Ascending aorta (tissue), 2 donors: ENCODE results near the gene TAB2. TPM values are rescaled to one million over a fixed set of nuclear protein-coding genes. Genes with fewer than 3 reads are reported as not detected.
"Not testable (repeated sequence)": the region's sequence is repeated elsewhere in the genome, so short reads cannot be mapped to it uniquely, and the experiment has no call there.

Experiments
- DNase-seq, 2 donors: peaks; one replicate each; pipeline ENCODE4 v3.0.0-alpha.2; 2019; ENCODE audit warnings: low spot score in 2 of 2
- H3K27ac ChIP-seq, 2 donors: fragments of 200-600 bp; sonication (generic); one replicate each; pipeline ENCODE4 v1.5.1; 2016 to 2017; ENCODE audit warnings: mild to moderate bottlenecking in 1 of 2
- H3K27me3 ChIP-seq: fragments of 200-600 bp; sonication (generic); one replicate; pipeline ENCODE4 v1.5.1; 2017
- H3K36me3 ChIP-seq, 2 donors: fragments of 200-600 bp; sonication (generic); one replicate each; pipeline ENCODE4 v1.5.1; 2016
- H3K4me1 ChIP-seq, 2 donors: fragments of 200-600 bp; sonication (generic); one replicate each; pipeline ENCODE4 v1.5.1; 2016 to 2017; ENCODE audit warnings: mild to moderate bottlenecking in 1 of 2
- H3K4me3 ChIP-seq, 2 donors: fragments of 200-600 bp; sonication (generic); one replicate each; pipeline ENCODE4 v1.5.1; 2016 to 2017; ENCODE audit warnings: mild to moderate bottlenecking in 1 of 2
- H3K9me3 ChIP-seq, 2 donors: fragments of 200-600 bp; sonication (generic); one replicate each; pipeline ENCODE4 v1.5.1; 2016
- CTCF ChIP-seq, 3 experiments: fragments of 200-600 bp in 2 of 3; fragments of 450-650 bp in 1 of 3; sonication (generic) in 2 of 3; IDR thresholded peaks; one replicate each; pipeline ENCODE4 v1.5.1; 2016 to 2019; ENCODE audit warnings: antibody characterized with exemption in 3 of 3, mild to moderate bottlenecking in 1 of 3, moderate library complexity in 1 of 3
- intact Hi-C: fragments of 100-400 bp; cut with DNase I; formaldehyde crosslinking; loops from one replicate; pipeline ENCODE4 v1.15.1; 2023
- total RNA-seq: library from RNA; depleted of rRNA; stranded (reverse); fragments of >200 nt; gene quantifications from one replicate; pipeline ENCODE4 v1.1.0, GENCODE V29; 2016

TAB2 gene
- total RNA-seq, 1 donor from 2014 or later = 55.2 TPM

GRCh38 chr6:149316740-149317643, 520 bp upstream of the TAB2 start:
- intact Hi-C loops = loop anchor here (2.0 to 10.0 kb wide), 5 partner anchors 18 to 572 kb away; partner anchors contain the start of genes PPIL4, SUMO4 and UST
- Histone ChIP-seq H3K27ac (peak overlapping the region; percentile 95 to 99), H3K4me1 (peaks cover 0 to 5% of the 10 kb centered on the region in 2 donors), H3K9me3 (no peaks in the 10 kb centered on the region), H3K27me3 (no peaks in the 10 kb centered on the region), H3K36me3 (no peaks in the 10 kb centered on the region), H3K4me3 (peak overlapping the region; percentile 72 to 86)
- no peak for TF ChIP-seq CTCF (IDR thresholded peaks at IDR 0.05)
- peak; percentile 70 to 95 for DNase-seq

DNA sequence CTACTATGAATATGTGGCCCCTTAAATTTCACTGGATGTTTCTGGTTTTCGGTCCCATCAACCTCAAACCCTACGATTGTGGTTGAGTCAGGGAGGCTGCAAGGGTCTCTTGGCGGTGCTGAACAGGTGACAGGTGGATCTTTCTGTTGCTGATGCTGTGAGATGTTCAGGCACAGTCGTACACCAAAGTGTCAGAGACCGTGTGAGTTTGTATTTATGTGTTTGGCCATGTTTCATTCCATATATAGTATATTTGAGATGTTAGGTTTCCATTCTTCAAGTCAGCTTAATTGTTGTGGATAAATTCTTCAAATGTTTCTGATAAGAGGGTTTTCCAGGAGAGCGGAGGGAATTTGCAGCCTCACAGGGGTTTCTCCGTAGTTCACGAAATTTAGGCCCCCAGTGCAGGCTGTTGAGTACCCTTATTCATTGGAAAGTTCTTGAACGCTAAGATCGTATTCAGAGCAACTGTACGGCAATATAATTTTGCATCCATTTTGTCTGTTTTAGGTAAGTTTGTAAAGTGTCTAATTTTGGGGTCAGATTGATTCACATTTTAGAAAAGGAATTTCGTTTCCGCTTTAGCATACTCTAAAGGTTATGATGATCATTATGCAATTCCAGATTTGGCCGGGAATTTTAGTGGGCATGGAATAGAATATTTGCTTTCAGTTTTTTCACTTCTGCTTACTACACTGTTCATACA, 1.2 kb downstream of the TAB2 start:
- Histone ChIP-seq H3K27me3 (no peaks in the 10 kb centered on the region), H3K4me3 (peak overlapping the region; percentile 72 to 86), H3K9me3 (no peaks in the 10 kb centered on the region), H3K4me1 (peaks cover 0 to 13% of the 10 kb centered on the region in 2 donors), H3K36me3 (no peaks in the 10 kb centered on the region), H3K27ac (peak overlapping the region; percentile 95 to 99)
- DNase-seq = no peak
- no peak for TF ChIP-seq CTCF (IDR thresholded peaks at IDR 0.05)
- intact Hi-C loops = loop anchor here (5.0 to 10.0 kb wide), 4 partner anchors 84 to 574 kb away; partner anchors contain the start of genes PPIL4, SUMO4 and UST

DNA sequence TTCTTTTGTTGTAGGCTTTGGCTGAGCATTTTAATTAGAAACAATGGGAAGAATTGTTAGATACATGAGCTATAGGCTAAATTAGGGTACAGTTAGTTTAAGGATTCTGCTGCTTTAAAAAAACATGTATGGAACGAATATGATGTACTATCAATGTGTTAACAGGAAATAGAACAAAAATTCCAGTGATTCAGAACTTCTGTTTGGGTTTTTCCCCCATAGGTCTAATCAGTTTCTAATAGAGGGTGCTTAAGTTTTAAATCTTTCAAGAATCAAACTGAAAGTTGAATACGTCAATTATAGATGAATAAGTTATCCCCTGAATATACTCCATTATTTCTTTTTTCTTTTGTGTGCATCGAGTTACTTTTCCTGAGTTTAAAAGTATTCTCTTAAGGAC, 1.9 kb downstream of the TAB2 start:
- peaks cover under 1 to 18% of the 10 kb centered on the region in 2 donors for H3K4me1 ChIP-seq
- no peak for TF ChIP-seq CTCF (IDR thresholded peaks at IDR 0.05)
- no peaks in the 10 kb centered on the region for H3K27me3 ChIP-seq
- no peaks in the 10 kb centered on the region for H3K36me3 ChIP-seq
- peak overlapping the region; percentile 95 to 99 for H3K27ac ChIP-seq
- peak overlapping the region; percentile 72 to 86 for H3K4me3 ChIP-seq
- intact Hi-C loops = loop anchor here (5.0 to 10.0 kb wide), 4 partner anchors 83 to 575 kb away; partner anchors contain the start of genes PPIL4, SUMO4 and UST
- DNase-seq = no peak
- no peaks in the 10 kb centered on the region for H3K9me3 ChIP-seq

GRCh38 chr6:149320016-149320415, 2.5 kb downstream of the TAB2 start:
- peak overlapping the region in 1 of 2 donors; percentile 86 for H3K4me3 ChIP-seq
- intact Hi-C loops = not testable (repeated sequence)

DNA sequence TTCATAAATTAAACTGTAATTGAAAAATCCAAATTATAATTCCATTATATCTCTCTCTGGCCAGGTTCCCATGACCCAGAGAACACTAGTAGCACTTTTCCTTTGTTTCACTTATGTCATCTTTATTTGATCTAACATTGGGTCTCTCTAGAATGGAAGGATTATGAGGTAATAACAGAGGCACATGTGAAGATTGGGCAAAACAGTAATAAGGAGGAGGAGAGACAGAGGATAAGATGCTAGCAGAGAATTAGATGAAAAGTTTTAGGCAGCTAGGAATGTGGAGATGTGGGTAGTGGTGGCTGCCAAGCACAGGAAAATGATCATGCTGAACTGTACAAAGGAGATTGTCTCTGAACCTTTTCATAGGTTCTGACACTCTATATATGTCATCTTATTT, 3.3 kb downstream of the TAB2 start:
- peaks cover 6 to 26% of the 10 kb centered on the region in 2 donors for H3K4me1 ChIP-seq
- DNase-seq = no peak
- intact Hi-C loops = no loop called here
- H3K4me3 ChIP-seq = no peak overlapping the region
- H3K36me3 ChIP-seq = no peaks in the 10 kb centered on the region
- TF ChIP-seq CTCF (IDR thresholded peaks at IDR 0.05) = no peak
- no peaks in the 10 kb centered on the region for H3K27me3 ChIP-seq
- peak overlapping the region in 1 of 2 donors; percentile 40 for H3K27ac ChIP-seq
- no peaks in the 10 kb centered on the region for H3K9me3 ChIP-seq

More at GRCh38 chr6:149320016-149320415, 2.5 kb downstream of the TAB2 start:
- Histone ChIP-seq H3K4me1 (peaks cover 6 to 22% of the 10 kb centered on the region in 2 donors), H3K27ac (peak overlapping the region in 1 of 2 donors; percentile 99)
- not testable (repeated sequence) for DNase-seq, H3K36me3 ChIP-seq, H3K27me3 ChIP-seq, H3K9me3 ChIP-seq
